ENCODE measurements around the gene ATP6V1C2. TPM values are rescaled to one million over a fixed set of nuclear protein-coding genes. Genes with fewer than 3 reads are reported as not detected.

ATP6V1C2 gene
- total RNA-seq, 1 donor from 2014 or later, result not detected

GRCh38 chr2:10764096-10764785, 42.8 kb downstream of the ATP6V1C2 start:
- Mint-ChIP-seq H3K4me3 (ENCODE audit: unreplicated experiment) (no peak overlapping the region), H3K27ac (ENCODE audit: unreplicated experiment) (no peak overlapping the region), H3K4me1 (ENCODE audit: unreplicated experiment) (peaks cover 4% of the 10 kb centered on the region), H3K9me3 (ENCODE audit: unreplicated experiment) (no peaks in the 10 kb centered on the region), H3K27me3 (ENCODE audit: unreplicated experiment) (no peaks in the 10 kb centered on the region), H3K36me3 (ENCODE audit: low read depth, unreplicated experiment) (no peaks in the 10 kb centered on the region)
- TF ChIP-seq CTCF (IDR thresholded peaks at IDR 0.05; ENCODE audit: unreplicated experiment), result no peak
- DNase-seq (ENCODE audit: low spot score), result no peak

GRCh38 chr2:10764896-10765295, 43.5 kb downstream of the ATP6V1C2 start:
- TF ChIP-seq CTCF (IDR thresholded peaks at IDR 0.05; ENCODE audit: unreplicated experiment), result no peak
- H3K27me3 Mint-ChIP-seq (ENCODE audit: unreplicated experiment), result no peaks in the 10 kb centered on the region
- H3K36me3 Mint-ChIP-seq (ENCODE audit: low read depth, unreplicated experiment), result no peaks in the 10 kb centered on the region
- no peak overlapping the region for H3K4me3 Mint-ChIP-seq (ENCODE audit: unreplicated experiment)
- H3K27ac Mint-ChIP-seq (ENCODE audit: unreplicated experiment), result no peak overlapping the region
- peaks cover 4% of the 10 kb centered on the region for H3K4me1 Mint-ChIP-seq (ENCODE audit: unreplicated experiment)
- H3K9me3 Mint-ChIP-seq (ENCODE audit: unreplicated experiment), result no peaks in the 10 kb centered on the region
- no peak for DNase-seq (ENCODE audit: low spot score)

- Mint-ChIP-seq H3K27me3 (ENCODE audit: unreplicated experiment) (no peaks in the 10 kb centered on the region), H3K27ac (ENCODE audit: unreplicated experiment) (no peak overlapping the region), H3K9me3 (ENCODE audit: unreplicated experiment) (no peaks in the 10 kb centered on the region), H3K4me3 (ENCODE audit: unreplicated experiment) (no peak overlapping the region), H3K4me1 (ENCODE audit: unreplicated experiment) (peaks cover 4% of the 10 kb centered on the region), H3K36me3 (ENCODE audit: low read depth, unreplicated experiment) (peaks cover under 1% of the 10 kb centered on the region)
- no peak for TF ChIP-seq CTCF (IDR thresholded peaks at IDR 0.05; ENCODE audit: unreplicated experiment)
- no peak for DNase-seq (ENCODE audit: low spot score)
Measured at GRCh38 chr2:10765461-10765860, 44.0 kb downstream of the ATP6V1C2 start.

- H3K4me3 Mint-ChIP-seq (ENCODE audit: unreplicated experiment), result no peak overlapping the region
- peaks cover 4% of the 10 kb centered on the region for H3K4me1 Mint-ChIP-seq (ENCODE audit: unreplicated experiment)
- H3K9me3 Mint-ChIP-seq (ENCODE audit: unreplicated experiment), result no peaks in the 10 kb centered on the region
- H3K27me3 Mint-ChIP-seq (ENCODE audit: unreplicated experiment), result no peaks in the 10 kb centered on the region
- peaks cover 5% of the 10 kb centered on the region for H3K36me3 Mint-ChIP-seq (ENCODE audit: low read depth, unreplicated experiment)
- no peak for TF ChIP-seq CTCF (IDR thresholded peaks at IDR 0.05; ENCODE audit: unreplicated experiment)
- no peak overlapping the region for H3K27ac Mint-ChIP-seq (ENCODE audit: unreplicated experiment)
- DNase-seq (ENCODE audit: low spot score), result no peak
Measured at GRCh38 chr2:10765914-10766313, 44.5 kb downstream of the ATP6V1C2 start.

- H3K27ac Mint-ChIP-seq (ENCODE audit: unreplicated experiment), result no peak overlapping the region
- no peak for TF ChIP-seq CTCF (IDR thresholded peaks at IDR 0.05; ENCODE audit: unreplicated experiment)
- H3K4me3 Mint-ChIP-seq (ENCODE audit: unreplicated experiment), result no peak overlapping the region
- peaks cover 5% of the 10 kb centered on the region for H3K36me3 Mint-ChIP-seq (ENCODE audit: low read depth, unreplicated experiment)
- DNase-seq (ENCODE audit: low spot score), result no peak
- H3K27me3 Mint-ChIP-seq (ENCODE audit: unreplicated experiment), result peaks cover 3% of the 10 kb centered on the region
- peaks cover 4% of the 10 kb centered on the region for H3K4me1 Mint-ChIP-seq (ENCODE audit: unreplicated experiment)
- no peaks in the 10 kb centered on the region for H3K9me3 Mint-ChIP-seq (ENCODE audit: unreplicated experiment)
Measured at GRCh38 chr2:10768063-10768507, 46.7 kb downstream of the ATP6V1C2 start.
